MM.1S (cell line): ENCODE results near the gene GRK1.

Source experiments
- DNase-seq: peaks from one replicate; pipeline ENCODE4 v3.0.0-alpha.2; 2015
- H2AFZ ChIP-seq: fragments of 300-600 bp; sonication (generic); 2 replicates; pipeline ENCODE4 v1.6.0; 2016; ENCODE audit warnings: antibody characterized with exemption, low read length
- H3F3A ChIP-seq: fragments of 300-600 bp; sonication (generic); 2 replicates; pipeline ENCODE4 v1.6.1; 2016; ENCODE audit warnings: mild to moderate bottlenecking, antibody characterized with exemption, low read length, moderate library complexity, mixed read lengths; ENCODE audit not compliant: insufficient read depth
- H3K27ac ChIP-seq: fragments of 300-600 bp; sonication (generic); 2 replicates; pipeline ENCODE4 v1.5.1; 2016; ENCODE audit warnings: mild to moderate bottlenecking, low read length
- H3K27me3 ChIP-seq: fragments of 300-600 bp; sonication (generic); replicated peaks from 2 replicates; pipeline ENCODE4 v1.6.0; 2016; ENCODE audit warnings: low read length; ENCODE audit not compliant: insufficient read depth
- H3K36me3 ChIP-seq: fragments of 300-600 bp; sonication (generic); replicated peaks from 2 replicates; pipeline ENCODE4 v1.6.1; 2016; ENCODE audit warnings: mild to moderate bottlenecking, low read length, mixed read lengths; ENCODE audit not compliant: insufficient read depth
- H3K4me1 ChIP-seq: fragments of 300-600 bp; sonication (generic); 2 replicates; pipeline ENCODE4 v1.6.1; 2016; ENCODE audit warnings: low read length, mixed read lengths
- H3K4me2 ChIP-seq: fragments of 300-600 bp; sonication (generic); 2 replicates; pipeline ENCODE4 v1.6.0; 2016; ENCODE audit warnings: low read depth, low read length
- H3K4me3 ChIP-seq: fragments of 300-600 bp; sonication (generic); 2 replicates; pipeline ENCODE4 v1.5.1; 2016; ENCODE audit warnings: low read length, mixed read lengths
- H3K79me2 ChIP-seq: fragments of 300-600 bp; sonication (generic); 2 replicates; pipeline ENCODE4 v1.6.1; 2016; ENCODE audit warnings: mixed run types, low read length, mixed read lengths
- H3K9ac ChIP-seq: fragments of 300-600 bp; sonication (generic); 2 replicates; pipeline ENCODE4 v1.6.1; 2016; ENCODE audit warnings: low read length, mixed read lengths
- H3K9me2 ChIP-seq: fragments of 300-600 bp; sonication (generic); replicated peaks from 2 replicates; pipeline ENCODE4 v1.6.1; 2016; ENCODE audit warnings: mild to moderate bottlenecking, low read length, mixed read lengths; ENCODE audit not compliant: insufficient read depth
- H3K9me3 ChIP-seq: fragments of 300-600 bp; sonication (generic); replicated peaks from 2 replicates; pipeline ENCODE4 v1.6.1; 2016; ENCODE audit warnings: mild to moderate bottlenecking, low read length, mixed read lengths; ENCODE audit not compliant: insufficient read depth
- H4K20me1 ChIP-seq: fragments of 300-600 bp; sonication (generic); 2 replicates; pipeline ENCODE4 v1.6.1; 2016; ENCODE audit warnings: mild to moderate bottlenecking, low read length, moderate library complexity, mixed read lengths; ENCODE audit not compliant: insufficient read depth
- CTCF ChIP-seq: fragments of 300-600 bp; sonication (generic); IDR thresholded peaks from 2 replicates; pipeline ENCODE4 v1.5.1; 2016; ENCODE audit warnings: antibody characterized with exemption, low read length, mixed read lengths
- EZH2 ChIP-seq: fragments of 300-600 bp; sonication (generic); optimal IDR thresholded peaks from 2 replicates; pipeline ENCODE3; 2017; ENCODE audit warnings: low read depth, mild to moderate bottlenecking, antibody characterized with exemption, low read length, mixed read lengths
- EZH2phosphoT487 ChIP-seq: fragments of 300-600 bp; sonication (generic); IDR thresholded peaks from 2 replicates; pipeline ENCODE4 v1.6.1; 2018; ENCODE audit warnings: antibody characterized with exemption, low read length

Gene GRK1

GRCh38 chr13:113763254-113763653, 96.2 kb downstream of the GRK1 start:
- Histone ChIP-seq H3K27ac (no peak overlapping the region), H3K79me2 (no peaks in the 10 kb centered on the region), H3K9me3 (no peaks in the 10 kb centered on the region), H2AFZ (no peak overlapping the region), H3K9me2 (no peaks in the 10 kb centered on the region), H3K9ac (no peak overlapping the region), H3K36me3 (no peaks in the 10 kb centered on the region), H3K4me2 (no peak overlapping the region), H4K20me1 (no peaks in the 10 kb centered on the region), H3K27me3 (no peaks in the 10 kb centered on the region), H3F3A (no peaks in the 10 kb centered on the region), H3K4me1 (peaks cover 4% of the 10 kb centered on the region; the same call in 1 of the 2 replicates), H3K4me3 (no peak overlapping the region)
- no peak for DNase-seq
- TF ChIP-seq CTCF (no peak), EZH2phosphoT487 (no peak)

- H3K79me2 ChIP-seq, result no peaks in the 10 kb centered on the region
- no peak overlapping the region for H3K4me2 ChIP-seq
- H3F3A ChIP-seq, result no peaks in the 10 kb centered on the region
- H3K27ac ChIP-seq, result no peak overlapping the region
- H3K9me3 ChIP-seq, result no peaks in the 10 kb centered on the region
- no peaks in the 10 kb centered on the region for H3K27me3 ChIP-seq
- no peaks in the 10 kb centered on the region for H3K4me1 ChIP-seq
- H3K9ac ChIP-seq, result no peak overlapping the region
- no peaks in the 10 kb centered on the region for H3K36me3 ChIP-seq
- no peak overlapping the region for H2AFZ ChIP-seq
- H3K9me2 ChIP-seq, result no peaks in the 10 kb centered on the region
- no peak overlapping the region for H3K4me3 ChIP-seq
- H4K20me1 ChIP-seq, result no peaks in the 10 kb centered on the region
- TF ChIP-seq EZH2phosphoT487 (no peak), CTCF (no peak), EZH2 (no peak)
- DNase-seq, result no peak
Observed at GRCh38 chr13:113763961-113764792, 97.2 kb downstream of the GRK1 start.

GRCh38 chr13:113764793-113765563, 98.0 kb downstream of the GRK1 start:
- TF ChIP-seq EZH2, result no peak
- no peak for TF ChIP-seq CTCF
- TF ChIP-seq EZH2phosphoT487, result no peak
- H3K9ac ChIP-seq, result no peak overlapping the region
- no peak for DNase-seq
- no peak overlapping the region for H3K4me2 ChIP-seq
- H3K9me2 ChIP-seq, result no peaks in the 10 kb centered on the region
- no peaks in the 10 kb centered on the region for H4K20me1 ChIP-seq
- no peaks in the 10 kb centered on the region for H3K9me3 ChIP-seq
- no peaks in the 10 kb centered on the region for H3F3A ChIP-seq
- no peak overlapping the region for H3K4me3 ChIP-seq
- no peaks in the 10 kb centered on the region for H3K79me2 ChIP-seq
- no peaks in the 10 kb centered on the region for H3K4me1 ChIP-seq
- H3K27ac ChIP-seq, result no peak overlapping the region
- H3K27me3 ChIP-seq, result no peaks in the 10 kb centered on the region
- no peaks in the 10 kb centered on the region for H3K36me3 ChIP-seq
- H2AFZ ChIP-seq, result no peak overlapping the region
